ENCODE measurements around the gene MSANTD7.

Gene MSANTD7

GRCh38 chr10:14837003-14837756, 926 bp upstream of the MSANTD7 start:
- H3K4me3 ChIP-seq (ENCODE audit: low read depth, low read length): peak overlapping the region; percentile 77
- in situ Hi-C loops (cut with HindIII; ENCODE audit: low sequenced_read_pairs): no loop called here
- no peak for DNase-seq (ENCODE audit: low read depth, low spot score)
- no peak for TF ChIP-seq CTCF (IDR thresholded peaks at IDR 0.05; ENCODE audit: low read depth, low read length)

DNA sequence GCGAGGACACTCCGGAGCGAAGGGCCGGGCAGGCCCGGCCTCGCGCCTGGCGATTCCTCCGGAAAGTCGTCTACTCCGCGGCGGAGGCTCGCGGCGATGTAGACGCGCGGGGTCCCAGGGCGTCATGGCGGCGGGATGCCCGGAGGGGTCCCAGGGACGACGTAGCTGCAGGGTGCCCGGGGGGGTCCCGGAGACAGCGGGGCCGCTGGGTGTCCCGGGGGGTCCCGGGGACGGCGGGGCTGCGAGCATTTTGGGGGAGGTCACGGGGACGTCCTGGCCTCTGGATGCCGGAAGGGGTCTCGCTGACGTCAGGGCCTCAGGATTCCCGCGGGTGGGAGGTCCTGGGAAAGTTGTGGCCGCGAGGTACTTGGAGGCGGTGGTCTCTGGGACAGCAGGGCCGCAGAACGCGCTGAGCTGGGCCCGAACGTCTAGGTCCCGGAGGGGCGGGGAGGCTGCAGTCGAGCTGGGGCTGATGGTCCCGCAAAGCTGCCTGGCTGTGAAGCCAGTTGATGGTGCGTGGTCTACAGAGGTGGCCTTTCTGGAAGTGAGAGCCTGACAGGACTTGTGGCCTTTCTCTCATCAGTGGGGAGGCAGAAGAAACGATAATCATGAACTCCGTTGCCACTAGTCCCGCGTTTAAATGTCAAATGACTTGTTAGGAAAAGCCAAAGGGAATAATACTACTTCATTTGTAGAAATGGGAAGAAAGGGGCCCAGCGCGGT, 637 bp downstream of the MSANTD7 start:
- peak; percentile 9 for DNase-seq (ENCODE audit: low read depth, low spot score)
- peak overlapping the region; percentile 77 for H3K4me3 ChIP-seq (ENCODE audit: low read depth, low read length)
- in situ Hi-C loops (cut with HindIII; ENCODE audit: low sequenced_read_pairs): no loop called here
- TF ChIP-seq CTCF (IDR thresholded peaks at IDR 0.05; ENCODE audit: low read depth, low read length): no peak

DNA sequence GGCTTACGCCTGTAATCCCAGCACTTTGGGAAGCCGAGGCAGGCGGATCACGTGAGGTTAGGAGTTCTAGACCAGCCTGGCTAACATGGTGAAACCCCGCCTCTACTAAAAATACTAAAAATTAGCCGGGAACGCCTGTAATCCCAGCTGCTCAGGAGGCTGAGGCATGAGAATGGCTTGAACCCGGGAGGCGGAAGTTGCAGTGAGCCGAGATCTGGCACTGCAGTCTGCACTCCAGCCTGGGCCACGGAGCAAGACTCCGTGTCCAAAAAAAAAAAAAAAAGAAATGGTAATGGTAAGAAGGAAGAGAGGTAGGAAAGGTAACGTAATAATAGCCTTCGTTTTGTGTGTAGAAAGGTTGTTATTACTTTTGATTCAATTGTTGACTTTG, 1.2 kb downstream of the MSANTD7 start:
- in situ Hi-C loops (cut with HindIII; ENCODE audit: low sequenced_read_pairs): no loop called here
- DNase-seq (ENCODE audit: low read depth, low spot score): no peak
- TF ChIP-seq CTCF (IDR thresholded peaks at IDR 0.05; ENCODE audit: low read depth, low read length): no peak
- H3K4me3 ChIP-seq (ENCODE audit: low read depth, low read length): peak overlapping the region; percentile 77

- TF ChIP-seq CTCF (IDR thresholded peaks at IDR 0.05; ENCODE audit: low read depth, low read length): no peak
- no peak for DNase-seq (ENCODE audit: low read depth, low spot score)
- in situ Hi-C loops (cut with HindIII; ENCODE audit: low sequenced_read_pairs): no loop called here
- no peak overlapping the region for H3K4me3 ChIP-seq (ENCODE audit: low read depth, low read length)
Observed at GRCh38 chr10:14840178-14840577, 2.1 kb downstream of the MSANTD7 start.

- no peak for TF ChIP-seq CTCF (IDR thresholded peaks at IDR 0.05; ENCODE audit: low read depth, low read length)
Observed at GRCh38 chr10:14843327-14843988, 5.4 kb downstream of the MSANTD7 start.

DNA sequence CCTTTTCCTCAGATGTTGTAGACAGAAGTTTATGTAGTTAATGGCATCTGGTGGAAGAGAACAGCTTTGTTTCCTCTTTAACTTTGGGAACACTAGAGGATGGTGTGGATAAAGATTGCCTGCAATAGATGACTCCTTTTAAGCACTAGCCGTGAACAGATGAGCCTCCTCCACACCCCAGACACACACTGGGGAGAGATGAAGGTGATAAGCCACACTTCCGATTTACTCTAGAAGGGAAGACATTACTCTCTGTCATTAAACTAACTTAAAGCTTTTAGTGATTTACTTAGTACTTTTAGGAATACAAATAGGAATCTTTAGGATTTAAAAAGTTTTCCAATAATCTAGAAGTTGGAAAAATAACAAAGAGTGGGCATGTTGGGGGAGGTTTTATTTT, 6.8 kb downstream of the MSANTD7 start:
- no peak overlapping the region for H3K4me3 ChIP-seq (ENCODE audit: low read depth, low read length)
- in situ Hi-C loops (cut with HindIII; ENCODE audit: low sequenced_read_pairs): no loop called here
- TF ChIP-seq CTCF (IDR thresholded peaks at IDR 0.05; ENCODE audit: low read depth, low read length): no peak
- no peak for DNase-seq (ENCODE audit: low read depth, low spot score)

More at GRCh38 chr10:14843327-14843988, 5.4 kb downstream of the MSANTD7 start:
- DNase-seq (ENCODE audit: low read depth, low spot score): no peak
- H3K4me3 ChIP-seq (ENCODE audit: low read depth, low read length): no peak overlapping the region
- in situ Hi-C loops (cut with HindIII; ENCODE audit: low sequenced_read_pairs): no loop called here

Measured in astrocyte of the spinal cord (primary cell).